Superior temporal gyrus (tissue), 1 donor: ENCODE results near the gene ETV7.
A peak's percentile ranks its signal among the peaks of the same experiment; 100 is the strongest.
"Not testable (repeated sequence)": the region's sequence is repeated elsewhere in the genome, so short reads cannot be mapped to it uniquely, and the experiment has no call there.

Source experiments
- DNase-seq: peaks from one replicate; pipeline ENCODE4 v3.0.0-alpha.2; 2016; ENCODE audit errors: extremely low spot score

The ETV7 gene

DNA sequence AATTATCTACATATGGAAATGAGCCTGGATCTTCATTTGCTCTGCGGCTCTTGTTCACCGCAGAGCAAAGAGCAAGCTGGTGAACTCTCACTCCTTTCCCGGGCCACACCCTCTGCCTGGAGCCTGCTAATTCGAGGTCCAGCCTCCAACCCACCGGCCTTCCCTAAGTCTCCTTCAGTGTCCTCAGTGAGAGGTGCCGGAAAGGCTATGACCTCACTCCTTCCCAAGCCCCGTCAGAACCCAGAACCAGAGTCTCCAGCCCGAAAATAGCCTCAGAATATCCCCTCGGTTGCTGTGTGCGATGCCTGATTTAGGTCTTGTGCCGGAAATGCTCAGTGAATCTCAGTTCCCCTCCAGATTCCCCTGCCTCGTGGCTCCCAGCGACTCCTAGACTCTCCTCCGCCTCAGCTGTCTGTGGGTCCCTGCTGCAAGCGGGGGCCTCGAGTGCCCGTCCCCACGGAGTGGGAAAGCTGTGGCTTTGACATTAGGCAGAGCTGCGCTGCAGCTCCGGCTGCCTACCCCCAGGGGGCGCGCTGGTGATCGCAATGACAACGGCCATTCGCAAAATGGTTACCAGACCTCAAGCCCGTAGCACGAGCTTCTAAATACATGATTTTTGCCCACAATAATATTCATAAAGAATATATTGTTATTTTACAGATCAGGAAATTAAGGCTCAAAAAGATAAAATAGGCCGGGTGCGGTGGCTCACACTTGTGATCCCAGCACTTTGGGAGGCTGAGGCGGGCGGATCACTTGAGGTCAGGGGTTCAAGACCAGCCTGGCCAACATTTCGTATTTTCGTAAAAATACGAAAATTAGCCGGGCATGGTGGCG is 46.6 kb downstream of the ETV7 start:
- peak; percentile 83 for DNase-seq

DNA sequence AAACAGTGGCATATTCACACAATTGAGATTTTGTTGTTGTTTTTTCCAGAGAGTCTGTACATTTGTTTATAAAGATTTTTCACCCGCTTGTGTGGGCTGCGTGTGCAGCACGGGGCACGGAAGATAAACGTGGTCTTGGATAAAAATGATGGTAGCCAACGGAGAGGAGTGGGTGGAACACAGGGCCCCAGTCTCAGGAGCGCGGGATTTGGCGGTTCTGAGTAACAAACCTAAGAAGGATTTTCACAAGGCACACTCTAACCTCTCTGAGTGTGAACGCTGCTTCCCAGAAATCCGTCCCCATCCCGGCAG is 47.2 kb downstream of the ETV7 start:
- no peak for DNase-seq

DNA sequence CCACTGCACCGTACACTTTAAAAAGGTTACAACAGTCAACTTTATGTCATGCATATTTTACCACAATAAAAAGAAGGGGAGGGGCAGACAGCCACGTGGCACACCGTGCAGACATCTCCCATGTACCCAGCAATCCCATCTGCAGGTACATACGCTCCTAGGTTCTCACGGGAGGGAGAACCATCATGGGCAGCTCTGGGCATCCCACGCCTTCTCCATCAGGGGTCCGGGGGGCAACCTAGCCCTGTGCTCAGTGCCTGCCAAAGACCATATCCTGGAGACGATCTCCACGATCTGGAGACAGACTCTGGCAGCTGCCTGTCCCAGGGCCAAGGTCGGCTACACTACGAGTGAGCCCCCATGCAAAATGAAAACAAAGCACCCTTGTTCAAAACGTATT is 48.3 kb downstream of the ETV7 start:
- no peak for DNase-seq

DNA sequence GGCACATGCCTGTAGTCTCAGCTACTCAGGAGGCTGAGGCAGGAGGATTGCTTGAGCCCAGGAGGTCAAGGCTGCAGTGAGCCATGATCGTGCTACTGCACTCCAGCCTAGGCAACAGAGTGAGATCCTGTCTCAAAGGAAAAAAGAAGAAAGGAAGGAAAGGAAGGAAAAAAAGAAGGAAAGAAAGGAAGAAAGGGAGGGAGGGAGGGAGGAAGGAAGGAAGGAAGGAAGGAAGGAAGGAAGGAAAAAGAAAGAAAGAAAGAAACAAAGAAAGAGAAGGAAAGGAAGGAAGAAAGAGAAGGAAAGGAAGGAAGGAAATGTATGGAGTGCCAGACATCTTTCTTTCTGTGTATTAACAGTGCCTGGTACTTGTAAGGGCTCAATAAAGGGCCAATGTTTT is 49.2 kb downstream of the ETV7 start:
- not testable (repeated sequence) for DNase-seq

DNA sequence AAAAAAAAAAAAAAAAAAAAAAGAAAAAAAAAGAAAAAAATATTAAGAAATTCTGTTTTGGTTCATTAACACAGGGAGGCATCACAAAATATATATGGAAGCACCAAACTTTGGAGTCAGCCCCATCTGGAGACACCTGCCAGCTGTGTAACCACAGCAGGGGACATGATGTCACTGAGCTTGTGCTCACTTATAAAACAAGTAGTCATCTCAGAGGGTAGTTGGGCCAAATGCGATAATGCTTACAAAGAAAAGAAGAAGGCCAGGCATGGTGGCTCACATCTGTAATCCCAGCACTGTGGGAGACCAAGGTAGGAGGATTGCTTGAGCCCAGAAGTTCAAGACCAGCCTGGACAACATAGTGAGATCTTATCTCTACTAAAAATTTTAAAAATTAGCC is 49.7 kb downstream of the ETV7 start:
- DNase-seq: no peak

DNA sequence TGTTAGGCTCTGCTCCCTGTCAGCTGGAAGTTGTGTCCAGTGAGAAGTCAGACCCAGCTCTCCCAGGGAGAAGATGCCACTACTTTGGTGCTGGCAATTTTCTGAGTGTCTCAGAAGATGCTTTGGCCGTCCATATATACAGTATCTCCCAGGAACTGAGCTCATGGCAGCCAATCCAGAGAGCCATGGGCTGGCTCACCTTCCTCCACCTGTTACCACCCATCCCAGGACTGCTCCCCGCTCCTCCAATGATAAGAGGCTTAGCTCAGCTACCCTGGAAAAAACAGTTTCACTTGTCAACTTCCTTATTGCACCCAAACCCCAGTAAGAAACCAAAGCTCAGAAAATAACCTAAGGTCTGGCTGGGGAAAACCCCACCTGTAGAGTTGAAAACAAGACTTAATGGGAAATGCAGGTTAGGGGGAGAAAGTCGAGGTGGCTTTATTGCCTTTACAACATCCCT is 50.7 kb downstream of the ETV7 start, which contains the start of gene BNIP5:
Gene BNIP5, minus strand, starts transcription at position 110 of the 463 bp plus-strand sequence. CDS start 6,198 bp downstream, outside the sequence.
- no peak for DNase-seq

DNA sequence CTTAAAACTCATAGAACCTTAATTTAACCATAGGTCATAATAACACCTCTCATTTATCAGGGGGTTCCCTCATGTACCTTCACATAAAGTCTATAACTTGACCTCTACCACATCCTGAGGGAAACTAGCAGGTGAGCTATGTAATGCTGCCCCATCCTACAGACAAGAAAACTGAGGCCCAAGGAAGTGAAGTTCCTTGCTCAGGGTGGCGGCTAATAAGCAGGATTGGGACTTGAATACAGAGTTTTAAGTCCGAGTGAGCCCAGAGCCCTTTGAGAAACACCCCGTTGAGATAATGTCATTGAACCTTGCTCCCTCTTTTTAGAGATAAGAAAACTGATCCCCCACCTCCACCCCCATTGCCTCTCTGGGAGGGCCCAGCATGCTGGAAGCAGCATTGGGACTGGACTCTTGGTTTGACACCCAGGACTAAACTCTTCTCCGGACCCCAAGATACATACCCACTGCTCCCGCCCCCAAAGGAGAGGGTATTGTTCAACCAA is 51.2 kb downstream of the ETV7 start:
- DNase-seq: no peak

DNA sequence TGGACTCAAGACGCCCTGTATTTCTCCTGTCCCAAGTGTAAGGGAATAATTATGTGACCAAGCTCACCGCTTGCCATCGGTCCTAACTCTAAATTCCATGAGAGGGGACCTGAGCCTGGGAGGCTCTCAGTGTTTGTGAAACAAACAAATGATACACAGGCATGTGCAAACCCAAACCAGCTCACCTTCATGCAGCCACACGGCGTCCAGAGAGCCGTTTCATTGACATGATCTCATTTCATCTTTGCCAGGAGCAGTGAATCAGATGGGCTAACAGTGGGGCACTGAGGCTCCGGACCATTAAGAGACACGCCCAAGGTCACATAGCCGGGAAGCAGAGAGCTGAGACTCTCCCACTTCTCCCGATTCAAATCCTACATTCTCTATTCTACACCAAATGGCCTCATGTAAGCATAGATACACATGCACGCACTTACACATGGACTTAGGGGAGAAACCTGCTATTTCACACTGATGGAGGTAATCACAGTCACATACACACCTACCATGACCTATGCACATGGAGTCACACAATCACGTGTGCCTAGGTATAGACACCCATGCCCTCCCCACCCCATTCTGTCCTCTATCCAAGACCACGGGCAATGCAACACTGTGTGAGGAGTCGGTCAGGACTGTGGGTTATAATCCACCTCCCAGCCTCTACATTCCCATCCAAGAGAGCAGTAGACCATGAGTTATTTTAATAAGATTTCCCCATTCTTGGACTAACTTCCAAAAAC is 51.8 kb downstream of the ETV7 start:
- DNase-seq: no peak

DNA sequence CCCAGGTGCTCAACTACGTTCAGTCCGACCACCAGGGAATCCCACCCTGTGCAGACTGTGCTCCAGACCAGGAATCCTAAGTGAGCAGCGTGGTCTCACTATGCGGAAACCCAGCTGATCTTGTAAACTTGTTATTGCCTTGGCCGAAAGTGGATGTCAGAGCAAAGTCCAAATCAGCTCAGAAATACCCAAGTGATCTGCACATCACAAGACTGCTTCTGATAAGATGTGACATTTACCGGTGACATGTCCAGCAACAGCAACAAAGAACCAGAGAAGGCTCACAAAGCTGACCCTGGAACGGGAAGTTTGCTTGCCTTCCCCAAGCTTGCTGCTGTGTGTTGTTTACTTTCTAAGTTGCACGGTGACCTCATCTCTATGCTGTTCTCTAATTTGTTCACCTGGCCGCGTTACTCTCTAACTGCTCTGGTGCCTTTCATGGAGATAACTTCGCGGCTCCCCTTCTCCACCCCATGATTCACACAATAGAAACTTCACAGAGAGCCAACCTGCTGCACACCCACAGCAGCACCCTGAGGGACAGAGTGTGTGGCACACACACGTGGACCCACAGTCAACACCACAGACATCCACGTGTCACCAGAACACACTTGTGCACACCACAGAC is 52.5 kb downstream of the ETV7 start:
- DNase-seq: no peak

DNA sequence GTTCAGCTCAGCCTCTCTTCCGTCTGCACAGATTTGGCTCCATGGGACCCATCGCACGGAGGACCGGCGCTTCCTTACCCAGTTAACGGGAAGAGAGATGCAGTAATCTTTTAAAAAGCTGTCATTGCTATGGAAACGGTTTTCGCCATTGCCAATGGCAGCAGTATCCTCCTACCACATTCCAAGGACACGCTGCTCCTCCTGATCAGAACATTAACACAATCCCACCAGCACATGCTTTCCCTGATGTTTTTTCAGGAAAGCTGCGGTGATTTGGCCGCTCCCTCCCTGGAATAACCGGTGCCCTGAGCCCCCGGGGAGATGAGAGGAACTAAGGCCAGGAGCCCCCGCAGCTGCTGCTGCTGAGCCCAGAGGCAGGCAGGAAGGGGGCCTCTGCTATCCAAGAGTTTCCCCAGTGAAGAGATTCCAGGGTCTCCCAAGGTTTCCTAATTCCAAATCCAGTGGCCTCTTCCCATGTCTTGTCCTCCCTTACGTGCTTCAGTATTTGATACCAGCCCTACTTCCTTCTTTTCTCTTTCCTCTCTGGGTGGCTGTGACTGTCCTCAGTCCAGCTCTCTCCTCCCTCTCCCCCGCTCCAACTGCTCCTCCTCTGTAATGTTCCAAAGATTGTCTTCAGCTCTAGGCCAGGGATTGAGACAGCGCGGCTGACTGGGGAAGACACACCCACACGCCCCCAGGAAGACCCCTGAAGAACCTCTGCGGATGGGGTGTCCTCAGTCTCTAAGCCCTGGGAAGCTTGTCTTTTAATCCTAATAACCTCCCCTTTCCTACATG is 53.3 kb downstream of the ETV7 start:
- peak; percentile 65 for DNase-seq

DNA sequence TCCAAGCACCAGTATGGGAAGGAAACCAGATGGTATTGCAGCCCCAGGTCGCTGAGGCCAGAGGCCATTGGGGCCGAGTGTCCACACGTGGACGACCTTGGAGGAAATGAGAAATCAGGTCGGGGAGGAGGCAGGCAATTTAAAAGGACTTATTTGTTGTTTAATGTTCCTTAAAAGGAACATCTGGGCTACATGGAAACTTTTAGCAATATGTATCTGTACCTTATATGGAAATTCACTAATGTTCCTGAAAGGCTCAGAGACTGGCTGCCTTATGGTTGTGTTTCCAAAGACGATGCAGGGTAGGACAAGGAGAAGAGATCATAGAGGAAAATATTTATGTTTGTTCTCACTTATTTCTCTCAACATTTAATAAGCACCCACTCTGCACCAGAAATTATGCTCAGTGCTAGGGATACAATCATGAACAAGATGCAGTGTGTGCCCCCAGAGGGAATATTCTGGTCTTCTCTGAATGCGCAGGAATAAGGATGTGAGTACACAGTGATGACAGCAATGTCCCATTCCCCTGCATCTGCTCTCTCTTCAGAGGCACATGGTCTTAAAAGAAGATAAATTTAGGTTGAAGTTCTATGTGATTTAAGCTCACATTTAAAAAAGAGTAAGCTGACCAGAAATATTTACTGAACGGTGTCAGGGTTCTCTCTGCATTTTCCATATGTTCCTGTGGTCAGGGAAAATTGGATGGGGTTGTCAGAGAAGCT is 54.1 kb downstream of the ETV7 start:
- peak; percentile 43 for DNase-seq

DNA sequence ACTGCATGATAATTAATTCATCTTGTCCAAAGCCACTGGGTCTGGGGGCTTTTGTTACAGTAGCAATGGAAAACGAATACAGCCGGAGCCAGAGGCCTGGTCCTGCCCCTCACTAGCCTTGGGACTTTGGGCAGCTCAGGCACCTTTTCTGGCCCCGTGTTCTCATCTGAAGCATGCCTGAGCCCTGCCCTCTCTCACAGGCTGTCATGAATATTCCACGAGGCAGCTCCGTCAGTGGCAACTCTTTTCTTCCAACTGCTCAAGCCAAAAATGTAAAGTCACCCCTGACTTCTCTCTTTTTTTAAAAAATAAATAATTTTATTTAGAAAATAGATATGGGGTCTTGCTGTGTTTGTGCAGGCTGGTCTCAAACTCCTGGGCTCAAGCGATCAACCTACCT is 56.1 kb downstream of the ETV7 start:
- no peak for DNase-seq

DNA sequence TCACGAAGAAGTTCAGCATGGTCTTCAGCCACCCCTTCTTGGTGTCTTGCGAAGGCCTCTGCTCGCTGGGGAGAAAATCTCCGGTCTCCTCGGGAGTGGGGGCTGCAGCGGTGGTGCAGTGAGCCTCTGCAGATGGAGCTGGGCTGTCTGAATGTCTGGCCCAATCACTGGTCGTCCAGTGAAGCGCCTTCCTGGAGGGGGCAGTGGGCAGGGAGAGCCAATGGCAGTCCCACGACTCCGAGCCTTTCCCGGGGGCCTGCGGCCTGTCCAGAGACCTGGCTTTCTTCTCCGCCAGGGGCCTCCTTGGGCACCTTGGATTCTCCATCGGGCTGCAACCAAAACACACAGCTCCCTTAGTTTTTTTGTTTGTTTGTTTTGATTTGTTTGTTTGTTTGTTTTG is 57.1 kb downstream of the ETV7 start:
- no peak for DNase-seq

DNA sequence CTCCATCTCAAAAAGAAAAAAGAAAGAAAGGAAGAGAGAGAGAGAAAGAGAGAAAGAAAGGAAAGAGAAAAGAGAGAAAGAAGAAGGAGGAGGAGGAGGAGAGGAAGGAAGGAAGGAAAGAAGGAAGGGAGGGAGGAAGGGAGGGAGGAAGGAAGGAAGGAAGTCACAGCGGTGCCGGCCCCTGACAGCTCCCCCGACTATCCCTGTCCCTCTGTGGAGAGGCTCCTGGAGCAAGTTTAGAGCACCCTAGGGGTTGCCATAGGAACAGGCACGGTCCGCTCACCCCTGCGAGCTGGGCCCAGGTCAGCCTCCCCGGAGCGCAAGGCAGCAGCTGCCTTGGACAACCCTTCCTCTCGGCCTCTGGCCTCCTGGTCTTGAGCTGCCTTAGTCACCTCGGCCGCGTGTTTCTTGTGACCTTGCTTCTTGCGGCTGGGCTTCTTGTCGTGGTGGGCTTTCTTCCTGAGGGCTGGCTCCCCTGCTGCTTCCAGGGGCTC is 57.6 kb downstream of the ETV7 start:
- no peak for DNase-seq

DNA sequence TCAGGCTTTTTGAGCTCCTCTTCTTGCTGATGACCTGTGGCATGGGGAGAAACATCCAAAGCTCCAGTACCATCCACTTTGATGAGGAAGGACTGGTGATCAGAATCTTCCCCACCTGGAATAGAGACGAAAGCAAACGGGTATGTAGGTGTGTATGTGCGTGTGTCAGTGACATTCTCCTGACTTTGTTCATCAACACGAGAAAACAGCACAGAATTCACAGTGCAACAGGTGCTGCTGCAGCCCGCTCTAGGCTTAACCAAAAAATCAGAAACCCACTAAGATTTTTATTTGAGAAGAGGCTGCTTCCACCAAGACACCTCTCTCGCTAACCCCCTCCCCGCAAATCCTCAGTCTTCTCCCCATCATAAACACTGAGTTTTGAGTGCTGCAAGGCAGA is 58.9 kb downstream of the ETV7 start:
- no peak for DNase-seq

DNA sequence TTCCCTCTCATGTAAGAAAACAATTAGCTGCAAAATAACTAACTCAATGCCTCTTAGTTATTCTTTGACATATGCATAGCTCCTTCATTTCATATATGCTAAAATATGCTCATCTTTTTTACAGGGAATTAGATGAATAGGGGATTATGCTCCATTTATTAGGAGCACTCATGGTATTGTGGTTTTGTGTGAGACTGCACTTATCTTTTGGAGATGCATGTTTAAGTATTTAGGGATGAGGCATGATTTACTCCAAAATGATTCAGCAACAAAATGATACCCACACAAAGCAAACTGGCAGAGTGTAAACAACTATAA is 59.6 kb downstream of the ETV7 start:
- DNase-seq: no peak

DNA sequence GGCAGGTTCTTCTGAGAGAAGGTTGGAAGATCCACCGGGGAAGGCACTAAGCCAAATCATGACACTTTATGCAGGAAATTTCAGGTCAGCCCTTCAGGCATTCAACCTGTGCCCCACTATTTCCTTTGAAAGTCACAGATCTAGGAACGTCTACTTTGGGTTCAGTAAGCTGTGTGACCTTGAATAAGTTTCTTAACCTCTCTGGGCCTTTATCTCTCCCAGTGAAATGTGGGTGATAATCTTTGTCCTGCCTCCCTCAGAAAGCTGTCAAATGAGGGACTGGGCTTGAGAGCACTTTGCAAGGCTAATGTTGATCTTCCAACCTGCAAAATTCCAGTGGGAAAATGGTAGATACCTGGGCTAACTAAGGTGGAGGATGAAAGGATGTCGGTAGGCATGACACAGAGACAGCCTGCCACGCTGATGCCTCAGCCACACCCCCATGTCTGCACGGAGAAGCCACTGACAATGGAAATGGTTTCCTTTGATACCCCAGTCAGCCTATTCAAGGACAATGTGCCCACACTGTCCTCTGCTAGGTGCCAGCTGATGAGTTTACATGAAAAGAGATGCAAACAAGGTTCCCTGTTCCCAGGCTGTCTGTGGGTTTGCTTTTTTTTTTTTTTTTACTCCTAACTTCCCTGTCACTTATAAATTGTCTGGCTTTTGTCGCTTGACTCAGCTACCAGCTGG is 60.1 kb downstream of the ETV7 start:
- DNase-seq: peak; percentile 40

DNA sequence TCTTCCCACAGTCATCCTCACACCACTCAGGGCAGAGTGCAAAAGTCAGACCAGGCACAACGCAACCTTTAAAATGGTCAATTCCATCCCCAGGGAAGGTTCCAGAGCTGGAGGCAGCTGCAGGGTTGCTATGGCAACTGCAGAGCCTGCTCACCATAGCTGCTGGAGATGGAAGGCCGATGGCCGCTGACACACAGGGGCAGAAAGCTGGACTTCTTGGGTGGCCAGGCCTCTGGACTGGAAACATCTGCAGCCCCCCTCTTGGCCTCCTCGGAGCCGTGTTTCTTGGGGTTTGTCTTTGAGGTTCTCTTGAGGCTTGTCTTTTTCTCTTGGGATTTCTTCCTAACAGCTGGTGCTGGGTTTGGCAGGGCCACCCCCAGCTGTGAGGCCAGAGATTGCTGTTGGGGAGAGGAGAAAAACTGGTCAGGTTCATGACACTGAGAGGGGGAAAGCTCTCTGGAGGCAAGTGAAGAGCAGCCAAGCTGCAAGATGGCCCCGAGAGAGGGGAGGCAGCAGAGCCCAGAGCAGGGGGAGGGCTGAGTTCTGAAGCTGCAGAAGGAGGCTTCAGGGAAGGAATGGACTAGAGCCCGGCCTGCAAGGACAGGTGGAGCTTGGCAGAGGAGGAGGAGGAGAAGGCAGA is 61.0 kb downstream of the ETV7 start:
- peak; percentile 45 for DNase-seq

DNA sequence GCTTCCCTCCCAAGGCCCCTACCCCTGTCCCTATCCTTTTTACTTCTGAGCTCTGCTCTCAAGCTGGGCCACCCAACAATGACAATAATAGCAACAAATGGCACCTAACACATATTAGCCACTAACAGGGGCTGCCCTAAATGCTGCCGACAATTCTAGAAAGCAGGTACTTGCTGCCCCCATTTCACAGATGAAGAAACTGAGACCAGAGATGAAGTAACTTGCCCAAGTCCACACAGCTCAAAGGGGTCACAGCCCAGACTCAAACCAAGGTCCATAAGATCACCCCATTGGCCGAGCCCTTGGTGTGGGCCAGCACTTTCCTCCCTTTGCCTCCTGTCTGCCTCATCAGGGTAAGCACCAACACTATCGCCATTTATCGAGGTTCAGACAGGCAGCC is 62.8 kb downstream of the ETV7 start:
- no peak for DNase-seq

DNA sequence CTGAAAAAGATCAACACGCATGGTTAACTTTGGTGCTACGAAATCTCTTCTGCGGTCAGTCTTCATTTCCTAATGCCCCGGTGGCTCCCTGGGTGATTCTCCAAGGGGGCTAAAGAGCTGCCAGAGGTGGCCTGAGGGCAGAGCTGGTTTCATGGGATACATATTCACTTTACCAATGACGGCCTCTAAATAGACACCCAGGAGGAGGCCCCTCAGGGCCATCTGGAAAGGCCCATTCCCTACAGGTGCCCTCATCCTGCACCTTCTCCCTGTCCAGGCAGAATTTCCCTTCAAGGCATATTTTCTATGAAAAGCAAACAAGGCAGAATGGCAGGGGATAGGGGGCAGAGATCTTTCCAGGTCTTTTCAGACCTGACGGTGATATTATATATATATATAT is 63.3 kb downstream of the ETV7 start:
- no peak for DNase-seq
